Keratinocyte (primary cell): ENCODE measurements around the gene SERP2. TPM values are rescaled to one million over a fixed set of nuclear protein-coding genes. Genes with fewer than 3 reads are reported as not detected.

Source experiments
- DNase-seq: peaks from one replicate; pipeline ENCODE4 v3.0.0-alpha.2; 2011; ENCODE audit warnings: low read depth, missing footprints, low spot score
- FAIRE-seq: peaks from 2 replicates; lab custom pipeline; 2011; peaks lifted over from hg19 to GRCh38; lab: Jason Lieb, UNC
- H2AFZ ChIP-seq: 2 replicates; pipeline ENCODE4 v1.6.0; 2012; ENCODE audit warnings: low read length, control low read depth, inconsistent platforms; ENCODE audit not compliant: control insufficient read depth
- H3K27ac ChIP-seq: 2 replicates; pipeline ENCODE4 v1.5.1; 2011; ENCODE audit warnings: low read length; ENCODE audit not compliant: control insufficient read depth, insufficient read depth
- H3K27me3 ChIP-seq: 3 replicates; pipeline ENCODE4 v1.6.0; 2011; ENCODE audit warnings: low read length; ENCODE audit not compliant: control insufficient read depth, insufficient read depth; ENCODE audit errors: extremely low read depth
- H3K36me3 ChIP-seq, 2 experiments: 2 replicates in 1 of 2; 3 replicates in 1 of 2; pipeline ENCODE4 v1.5.1; 2011; ENCODE audit warnings: low read length in 2 of 2, mild to moderate bottlenecking in 1 of 2; ENCODE audit not compliant: control insufficient read depth in 2 of 2, insufficient read depth in 2 of 2; ENCODE audit errors: extremely low read depth in 1 of 2
- H3K4me1 ChIP-seq: 3 replicates; pipeline ENCODE4 v1.5.1; 2011; ENCODE audit warnings: low read length; ENCODE audit not compliant: control insufficient read depth, insufficient read depth; ENCODE audit errors: extremely low read depth
- H3K4me2 ChIP-seq: 3 replicates; pipeline ENCODE4 v1.6.0; 2011; ENCODE audit warnings: low read depth, low read length; ENCODE audit not compliant: control insufficient read depth, insufficient read depth; ENCODE audit errors: extremely low read depth
- H3K4me3 ChIP-seq, 3 experiments: fragments of 200-600 bp in 1 of 3; sonication (generic) in 1 of 3; 2 replicates in 2 of 3; 3 replicates in 1 of 3; pipeline ENCODE4 v1.5.1; 2011 to 2016; ENCODE audit warnings: low read length in 3 of 3, mild to moderate bottlenecking in 3 of 3, control low read depth in 2 of 3, inconsistent platforms in 1 of 3, low read depth in 1 of 3, mixed read lengths in 1 of 3, mixed run types in 1 of 3, moderate library complexity in 1 of 3; ENCODE audit not compliant: control insufficient read depth in 2 of 3, insufficient read depth in 2 of 3; ENCODE audit errors: extremely low read depth in 1 of 3
- H3K79me2 ChIP-seq: 2 replicates; pipeline ENCODE4 v1.6.0; 2012; ENCODE audit warnings: low read length; ENCODE audit not compliant: control insufficient read depth, insufficient read depth
- H3K9ac ChIP-seq: 3 replicates; pipeline ENCODE4 v1.6.0; 2011; ENCODE audit warnings: low read length; ENCODE audit not compliant: control insufficient read depth, insufficient read depth; ENCODE audit errors: extremely low read depth
- H3K9me1 ChIP-seq: 3 replicates; pipeline ENCODE4 v1.6.0; 2011; ENCODE audit warnings: low read length; ENCODE audit not compliant: control insufficient read depth, insufficient read depth; ENCODE audit errors: extremely low read depth
- H3K9me3 ChIP-seq: 2 replicates; pipeline ENCODE4 v1.5.1; 2012; ENCODE audit warnings: low read depth, low read length; ENCODE audit not compliant: control insufficient read depth
- H4K20me1 ChIP-seq: 3 replicates; pipeline ENCODE4 v1.6.0; 2011; ENCODE audit warnings: low read length; ENCODE audit not compliant: control insufficient read depth, insufficient read depth; ENCODE audit errors: extremely low read depth
- EZH2 ChIP-seq: IDR thresholded peaks from one replicate; pipeline ENCODE4 v1.6.1; 2012; ENCODE audit warnings: inconsistent platforms, mild to moderate bottlenecking, low read length, moderate library complexity
- dilution Hi-C: fragments of 300-500 bp; cut with MboI; formaldehyde crosslinking; loops from one replicate; pipeline ENCODE4 v1.7.0; 2020; ENCODE audit warnings: low sequenced_read_pairs; ENCODE audit not compliant: extremely low pct_ligation_motif_present
- polyA plus RNA-seq, 5 experiments: library from polyadenylated mRNA; depleted of rRNA in 3 of 5; stranded (reverse) in 3 of 5; stranded (forward) in 1 of 5; unstranded in 1 of 5; fragments of >200 nt; gene quantifications; 1 replicate in 1 of 5; 2 replicates in 3 of 5; 3 replicates in 1 of 5; pipeline versions ENCODE4 v1.2.1 to v1.2.3, GENCODE V29; 2011 to 2012; ENCODE audit warnings: missing spikeins in 2 of 5, low read depth in 1 of 5, low replicate concordance in 1 of 5
- TF ChIP-seq, protein P1 (sequence below), 3 experiments: IDR thresholded peaks in 1 of 3; conservative IDR thresholded peaks in 1 of 3; optimal IDR thresholded peaks in 1 of 3; 2 replicates in 2 of 3; 3 replicates in 1 of 3; pipeline versions ENCODE3 to v1.5.1; 2011; ENCODE audit warnings: low read length in 3 of 3, mild to moderate bottlenecking in 3 of 3, moderate library complexity in 2 of 3, control low read depth in 1 of 3, inconsistent platforms in 1 of 3; ENCODE audit not compliant: insufficient read depth in 2 of 3; ENCODE audit errors: extremely low read depth in 1 of 3

The SERP2 gene
- polyA plus RNA-seq, 1 donor (not counting 4 experiments of a cell fraction or from before 2014, with no cell fraction given): 0.45 TPM

DNA sequence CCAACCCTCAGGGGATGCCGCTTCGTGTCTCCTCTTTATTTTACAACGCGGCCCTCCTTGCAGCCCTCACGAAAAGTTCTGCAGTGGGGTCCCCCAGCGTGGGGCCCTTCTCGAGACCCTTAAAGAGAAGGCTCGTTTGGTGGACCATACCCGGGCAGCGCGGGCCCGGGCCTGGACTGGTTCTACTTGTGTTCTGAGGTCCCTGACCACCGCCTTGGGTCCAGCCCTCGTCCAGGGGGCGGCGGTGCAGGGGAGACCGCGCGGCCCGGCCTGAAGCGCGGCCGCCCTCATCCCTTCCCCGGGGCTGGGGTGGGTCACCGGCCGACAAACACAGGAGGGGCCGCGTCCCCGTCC lies 400 bp upstream of the SERP2 start:
- FAIRE-seq (no peak), DNase-seq (no peak)
- Histone ChIP-seq H3K4me2 (peak overlapping the region; percentile 67), H3K27me3 (no peaks in the 10 kb centered on the region), H3K79me2 (no peaks in the 10 kb centered on the region), H3K36me3 (no peaks in the 10 kb centered on the region), H3K9ac (peak overlapping the region; percentile 41), H3K9me3 (no peaks in the 10 kb centered on the region), H2AFZ (peak overlapping the region; percentile 60), H3K27ac (no peak overlapping the region), H3K4me3 (peak overlapping the region in 2 of 3 experiments; percentile 25 to 59), H3K4me1 (no peaks in the 10 kb centered on the region), H4K20me1 (no peaks in the 10 kb centered on the region), H3K9me1 (no peaks in the 10 kb centered on the region)
- dilution Hi-C loops: no loop called here
- TF ChIP-seq EZH2: no peak
- TF ChIP-seq, protein P1, sequence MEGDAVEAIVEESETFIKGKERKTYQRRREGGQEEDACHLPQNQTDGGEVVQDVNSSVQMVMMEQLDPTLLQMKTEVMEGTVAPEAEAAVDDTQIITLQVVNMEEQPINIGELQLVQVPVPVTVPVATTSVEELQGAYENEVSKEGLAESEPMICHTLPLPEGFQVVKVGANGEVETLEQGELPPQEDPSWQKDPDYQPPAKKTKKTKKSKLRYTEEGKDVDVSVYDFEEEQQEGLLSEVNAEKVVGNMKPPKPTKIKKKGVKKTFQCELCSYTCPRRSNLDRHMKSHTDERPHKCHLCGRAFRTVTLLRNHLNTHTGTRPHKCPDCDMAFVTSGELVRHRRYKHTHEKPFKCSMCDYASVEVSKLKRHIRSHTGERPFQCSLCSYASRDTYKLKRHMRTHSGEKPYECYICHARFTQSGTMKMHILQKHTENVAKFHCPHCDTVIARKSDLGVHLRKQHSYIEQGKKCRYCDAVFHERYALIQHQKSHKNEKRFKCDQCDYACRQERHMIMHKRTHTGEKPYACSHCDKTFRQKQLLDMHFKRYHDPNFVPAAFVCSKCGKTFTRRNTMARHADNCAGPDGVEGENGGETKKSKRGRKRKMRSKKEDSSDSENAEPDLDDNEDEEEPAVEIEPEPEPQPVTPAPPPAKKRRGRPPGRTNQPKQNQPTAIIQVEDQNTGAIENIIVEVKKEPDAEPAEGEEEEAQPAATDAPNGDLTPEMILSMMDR (optimal IDR thresholded peaks at IDR 0.05 in 1 of 3, IDR thresholded peaks at IDR 0.05 in 1 of 3, conservative IDR thresholded peaks at IDR 0.05 in 1 of 3; ENCODE audit: extremely low read depth in 1 of 3, insufficient read depth in 2 of 3, low read length in 3 of 3): no peak

DNA sequence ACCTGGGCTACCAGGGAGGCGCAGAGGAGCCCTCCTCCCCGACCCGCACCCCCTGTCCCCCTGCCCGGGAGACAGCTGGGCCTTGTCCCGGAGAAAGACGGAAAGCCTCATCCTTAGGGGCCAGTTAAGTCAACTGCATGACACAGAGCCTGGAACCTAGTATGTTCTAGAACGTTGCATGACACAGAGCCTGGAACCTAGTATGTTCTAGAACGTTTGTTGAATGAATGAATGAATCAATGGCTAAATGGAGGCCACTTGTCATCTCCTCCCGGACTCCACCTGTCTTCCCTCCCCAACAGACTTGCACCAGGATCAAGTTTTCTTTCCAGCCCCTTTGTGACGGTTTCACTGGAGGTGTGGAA lies 706 bp downstream of the SERP2 start:
- no peak for DNase-seq
- no peak overlapping the region for H3K4me3 ChIP-seq
- no peaks in the 10 kb centered on the region for H3K9me1 ChIP-seq
- no peak overlapping the region for H2AFZ ChIP-seq
- H3K79me2 ChIP-seq: no peaks in the 10 kb centered on the region
- no peaks in the 10 kb centered on the region for H3K4me1 ChIP-seq
- no peak overlapping the region for H3K9ac ChIP-seq
- H3K27ac ChIP-seq: no peak overlapping the region
- no peak overlapping the region for H3K4me2 ChIP-seq
- no peaks in the 10 kb centered on the region for H4K20me1 ChIP-seq
- no peaks in the 10 kb centered on the region for H3K27me3 ChIP-seq
- H3K36me3 ChIP-seq: no peaks in the 10 kb centered on the region
- no peaks in the 10 kb centered on the region for H3K9me3 ChIP-seq
- peak; percentile 32 for FAIRE-seq
- TF ChIP-seq, protein P1 (optimal IDR thresholded peaks at IDR 0.05 in 1 of 3, IDR thresholded peaks at IDR 0.05 in 1 of 3, conservative IDR thresholded peaks at IDR 0.05 in 1 of 3; ENCODE audit: extremely low read depth in 1 of 3, insufficient read depth in 2 of 3, low read length in 3 of 3): no peak
- TF ChIP-seq EZH2: no peak
- dilution Hi-C loops: no loop called here
